Epithelial cell of esophagus (primary cell): Measurements from ENCODE around the gene MAP2K5.

Experiments
- DNase-seq: peaks from one replicate; pipeline ENCODE4 v3.0.0; 2010; ENCODE audit warnings: low read depth
- H3K4me3 ChIP-seq: 2 replicates; pipeline ENCODE4 v1.5.1; 2011; ENCODE audit warnings: mild to moderate bottlenecking, low read length, control low read depth
- CTCF ChIP-seq: IDR thresholded peaks from 2 replicates; pipeline ENCODE4 v1.5.1; 2011; ENCODE audit warnings: low read depth, mild to moderate bottlenecking, low read length, control low read depth, inconsistent platforms; ENCODE audit not compliant: insufficient read depth; ENCODE audit errors: missing control alignments

Gene MAP2K5

GRCh38 chr15:67569668-67570067 lies 27.2 kb downstream of the MAP2K5 start:
- DNase-seq, result no peak

GRCh38 chr15:67570875-67571647 lies 28.6 kb downstream of the MAP2K5 start:
- TF ChIP-seq CTCF, result no peak

More at GRCh38 chr15:67569668-67570067, 27.2 kb downstream of the MAP2K5 start:
- no peak for TF ChIP-seq CTCF
- no peak overlapping the region for H3K4me3 ChIP-seq

GRCh38 chr15:67571648-67572415 lies 29.3 kb downstream of the MAP2K5 start:
- DNase-seq, result no peak
- no peak overlapping the region for H3K4me3 ChIP-seq
- no peak for TF ChIP-seq CTCF

More at GRCh38 chr15:67570875-67571647, 28.6 kb downstream of the MAP2K5 start:
- no peak overlapping the region for H3K4me3 ChIP-seq
- no peak for DNase-seq

- no peak for TF ChIP-seq CTCF
- H3K4me3 ChIP-seq, result no peak overlapping the region
- DNase-seq, result no peak
These were observed 30.7 kb downstream of the MAP2K5 start for GRCh38 chr15:67573194-67573593.

DNA sequence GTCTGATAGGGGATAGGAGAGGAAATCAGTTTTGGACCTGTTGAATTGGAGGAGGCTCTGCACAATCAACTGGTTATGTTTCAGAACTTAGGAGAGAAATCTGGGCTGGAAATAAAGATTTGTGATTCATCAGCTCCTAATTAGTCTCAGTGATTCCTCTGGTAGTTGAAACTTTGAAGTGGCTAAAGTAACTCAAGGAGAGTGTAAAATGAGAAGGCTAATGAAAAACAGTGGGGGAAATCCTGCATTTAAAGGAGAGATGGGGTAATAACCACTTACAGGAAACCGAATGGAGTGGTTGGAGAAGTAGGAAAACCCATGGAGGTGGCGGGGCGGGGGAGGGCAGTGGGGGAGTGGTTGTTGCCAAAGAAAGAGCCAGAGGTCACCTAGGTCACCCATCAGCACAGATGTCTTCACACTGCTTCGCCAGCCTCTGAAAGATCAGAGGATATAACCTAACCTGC lies 32.6 kb downstream of the MAP2K5 start:
- H3K4me3 ChIP-seq, result no peak overlapping the region
- no peak for DNase-seq
- TF ChIP-seq CTCF, result no peak

DNA sequence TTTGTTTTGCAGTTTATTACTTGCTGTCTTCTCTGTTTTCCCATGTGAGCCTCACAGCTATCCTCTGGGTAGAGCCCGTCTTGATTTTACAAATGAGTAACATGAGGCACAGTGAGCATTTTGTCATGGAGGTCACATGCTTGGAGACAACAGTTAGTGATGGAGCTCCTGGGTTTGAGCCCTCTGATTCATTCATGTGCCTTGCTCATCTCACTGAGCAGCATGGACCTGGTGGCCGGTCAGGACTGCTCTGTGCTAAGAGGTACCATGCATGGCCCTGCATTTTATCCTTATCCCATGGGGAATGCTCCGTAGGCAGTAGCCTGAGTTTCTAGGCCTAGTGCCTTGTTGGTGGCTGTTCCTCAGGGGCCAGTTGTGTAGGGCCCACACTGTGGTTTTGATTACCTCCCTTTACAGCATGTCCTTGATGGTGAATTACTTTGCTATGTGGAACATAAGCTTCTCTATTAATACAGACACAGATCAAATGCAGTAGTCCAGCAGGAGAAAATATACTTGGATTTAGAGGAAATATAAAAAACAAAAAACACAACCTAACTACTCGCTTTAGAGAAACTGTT lies 35.6 kb downstream of the MAP2K5 start:
- no peak for TF ChIP-seq CTCF
- no peak overlapping the region for H3K4me3 ChIP-seq
- no peak for DNase-seq
